Measurements from ENCODE around the gene LYRM1. TPM values are rescaled to one million over a fixed set of nuclear protein-coding genes. Genes with fewer than 3 reads are reported as not detected.
A peak's percentile ranks its signal among the peaks of the same experiment; 100 is the strongest.

Gene LYRM1
- total RNA-seq, 2 donors from 2014 or later: 13.1 to 16.8 TPM

- no peak for DNase-seq
- TF ChIP-seq CTCF (conservative IDR thresholded peaks at IDR 0.05): no peak
- Mint-ChIP-seq H3K4me3 (no peak overlapping the region), H3K4me1 (peaks cover 28% of the 10 kb centered on the region), H3K27ac (peak overlapping the region; percentile 3), H3K27me3 (ENCODE audit: insufficient read depth) (no peaks in the 10 kb centered on the region), H3K9me3 (no peaks in the 10 kb centered on the region), H3K36me3 (ENCODE audit: low read depth) (peaks cover 45% of the 10 kb centered on the region)
- peaks cover 5% of the 10 kb centered on the region for H3K4me1 ChIP-seq (ENCODE audit: control insufficient read depth, insufficient read depth, low read length)
- WGBS, 2 experiments (ENCODE audit: insufficient coverage in 1 of 2, insufficient read length in 1 of 2): 92 to 100% methylated on average over 3 to 4 of the region's 4 CpGs
- no peaks in the 10 kb centered on the region for H3K27me3 ChIP-seq (ENCODE audit: control insufficient read depth, insufficient read depth, low read length, poor library complexity, severe bottlenecking)
- H3K27ac ChIP-seq (ENCODE audit: low read depth, low read length): no peak overlapping the region
- peaks cover 45% of the 10 kb centered on the region for H3K36me3 ChIP-seq (ENCODE audit: control insufficient read depth, insufficient read depth, low read length)
- H3K4me3 ChIP-seq (ENCODE audit: low read length): no peak overlapping the region
- H3K9ac ChIP-seq (ENCODE audit: extremely low read depth, low read length, poor library complexity, severe bottlenecking): no peak overlapping the region
- no peaks in the 10 kb centered on the region for H3K9me3 ChIP-seq (ENCODE audit: control insufficient read depth, low read length)
Observed at GRCh38 chr16:20897253-20897897, 3.2 kb upstream of the LYRM1 start.

DNA sequence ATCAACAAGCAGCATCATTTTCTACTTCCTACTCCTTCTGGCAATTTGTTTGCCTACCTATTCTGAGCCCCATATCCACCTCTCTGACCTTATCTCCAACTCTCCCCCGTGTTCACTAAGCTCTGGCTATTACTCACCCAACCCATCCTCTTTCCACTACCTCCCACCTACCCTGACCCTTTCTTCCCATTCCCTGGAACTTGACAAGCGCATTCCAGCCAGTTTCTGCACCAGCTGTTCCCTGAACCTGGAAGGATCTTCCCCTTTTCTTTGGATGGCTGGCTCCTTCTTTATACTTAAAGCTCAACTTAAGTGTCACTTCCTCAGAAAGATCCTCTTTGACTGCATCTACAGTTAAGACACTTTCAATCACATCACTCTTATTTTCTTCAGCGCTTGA, 2.6 kb upstream of the LYRM1 start:
- Histone ChIP-seq H3K27ac (ENCODE audit: low read depth, low read length) (no peak overlapping the region), H3K36me3 (ENCODE audit: control insufficient read depth, insufficient read depth, low read length) (peaks cover 43% of the 10 kb centered on the region), H3K4me1 (ENCODE audit: control insufficient read depth, insufficient read depth, low read length) (peaks cover 5% of the 10 kb centered on the region), H3K9ac (ENCODE audit: extremely low read depth, low read length, poor library complexity, severe bottlenecking) (no peak overlapping the region), H3K4me3 (ENCODE audit: low read length) (peak overlapping the region; percentile 90), H3K27me3 (ENCODE audit: control insufficient read depth, insufficient read depth, low read length, poor library complexity, severe bottlenecking) (no peaks in the 10 kb centered on the region), H3K9me3 (ENCODE audit: control insufficient read depth, low read length) (no peaks in the 10 kb centered on the region)
- DNase-seq: no peak
- H3K4me3 Mint-ChIP-seq: peak overlapping the region; percentile 78
- no peak for TF ChIP-seq CTCF (conservative IDR thresholded peaks at IDR 0.05)
- no peaks in the 10 kb centered on the region for H3K27me3 Mint-ChIP-seq (ENCODE audit: insufficient read depth)
- H3K4me1 Mint-ChIP-seq: peaks cover 28% of the 10 kb centered on the region
- no peaks in the 10 kb centered on the region for H3K9me3 Mint-ChIP-seq
- WGBS, 2 experiments (ENCODE audit: insufficient coverage in 1 of 2, insufficient read length in 1 of 2): 78 to 84% methylated on average over 3 of the region's 3 CpGs
- H3K36me3 Mint-ChIP-seq (ENCODE audit: low read depth): peaks cover 40% of the 10 kb centered on the region
- H3K27ac Mint-ChIP-seq: peak overlapping the region; percentile 3

DNA sequence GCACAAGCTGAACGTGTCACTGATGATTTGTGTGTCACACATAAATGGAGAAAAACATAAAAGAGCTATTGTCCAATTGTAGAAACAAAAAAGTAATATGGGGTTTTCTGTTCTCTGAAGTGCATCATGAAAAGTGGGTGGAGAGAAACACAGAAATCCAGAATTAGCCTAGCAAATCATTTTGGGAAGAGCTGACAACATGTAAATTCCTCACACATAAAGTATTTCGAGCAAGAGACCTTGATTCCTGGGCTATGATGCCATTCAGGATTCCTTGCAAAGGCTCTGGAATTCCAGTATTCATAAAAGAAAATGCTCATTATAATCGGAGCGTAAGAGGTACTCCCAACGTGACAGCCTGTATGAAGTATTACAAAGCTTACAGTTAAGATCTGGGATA, 1.5 kb upstream of the LYRM1 start:
- H3K27ac Mint-ChIP-seq: peak overlapping the region; percentile 97
- peak overlapping the region; percentile 78 for H3K4me3 Mint-ChIP-seq
- no peaks in the 10 kb centered on the region for H3K27me3 Mint-ChIP-seq (ENCODE audit: insufficient read depth)
- Histone ChIP-seq H3K27me3 (ENCODE audit: control insufficient read depth, insufficient read depth, low read length, poor library complexity, severe bottlenecking) (no peaks in the 10 kb centered on the region), H3K9ac (ENCODE audit: extremely low read depth, low read length, poor library complexity, severe bottlenecking) (peak overlapping the region; percentile 51), H3K27ac (ENCODE audit: low read depth, low read length) (no peak overlapping the region), H3K4me3 (ENCODE audit: low read length) (peak overlapping the region; percentile 90), H3K9me3 (ENCODE audit: control insufficient read depth, low read length) (no peaks in the 10 kb centered on the region), H3K4me1 (ENCODE audit: control insufficient read depth, insufficient read depth, low read length) (peaks cover 5% of the 10 kb centered on the region), H3K36me3 (ENCODE audit: control insufficient read depth, insufficient read depth, low read length) (peaks cover 35% of the 10 kb centered on the region)
- no peaks in the 10 kb centered on the region for H3K9me3 Mint-ChIP-seq
- no peak for TF ChIP-seq CTCF (conservative IDR thresholded peaks at IDR 0.05)
- peaks cover 28% of the 10 kb centered on the region for H3K4me1 Mint-ChIP-seq
- DNase-seq: no peak
- 50 to 52% methylated on average over 5 of the region's 5 CpGs for WGBS, 2 experiments (ENCODE audit: insufficient coverage in 1 of 2, insufficient read length in 1 of 2)
- H3K36me3 Mint-ChIP-seq (ENCODE audit: low read depth): peaks cover 34% of the 10 kb centered on the region

Data from endodermal cell (in vitro differentiated cells).